Left ventricle myocardium inferior (tissue), 1 donor: Measurements from ENCODE around the gene TCF7L2. TPM values are rescaled to one million over a fixed set of nuclear protein-coding genes. Genes with fewer than 3 reads are reported as not detected.

Experiments
- DNase-seq: peaks from one replicate; pipeline ENCODE4 v3.0.0-alpha.2; 2020
- H3K27ac ChIP-seq: fragments of 200-600 bp; replicated peaks from 2 replicates; pipeline ENCODE4 v1.8.0; 2021
- H3K27me3 ChIP-seq: fragments of 200-600 bp; 2 replicates; pipeline ENCODE4 v1.8.0; 2021; ENCODE audit warnings: low read depth
- H3K36me3 ChIP-seq: fragments of 200-600 bp; 2 replicates; pipeline ENCODE4 v1.8.0; 2021
- H3K4me1 ChIP-seq: fragments of 200-600 bp; 2 replicates; pipeline ENCODE4 v1.8.0; 2021
- H3K4me3 ChIP-seq: fragments of 200-600 bp; 2 replicates; pipeline ENCODE4 v1.8.0; 2021; ENCODE audit warnings: mild to moderate bottlenecking, moderate library complexity
- H3K9me3 ChIP-seq: fragments of 200-600 bp; replicated peaks from 2 replicates; pipeline ENCODE4 v1.8.0; 2021
- CTCF ChIP-seq: fragments of 200-600 bp; IDR thresholded peaks from 2 replicates; pipeline ENCODE4 v1.8.0; 2021; ENCODE audit warnings: antibody characterized with exemption, mild to moderate bottlenecking, borderline replicate concordance
- intact Hi-C: fragments of 100-400 bp; cut with micrococcal nuclease; formaldehyde crosslinking; loops from one replicate; pipeline ENCODE4 v1.11.0; 2022
- total RNA-seq: library from RNA; stranded (reverse); fragmentation: NEBNext Ultra II Directional; extraction: Animal tissue kit (Norgen Biotek cat#: 25700); gene quantifications from one replicate; pipeline ENCODE4 v1.2.1, GENCODE V29; 2021
- donor health status: DM: no; HTN: yes; CAD: no; lungs with severe emphysema.

TCF7L2 gene
- total RNA-seq, 1 donor from 2014 or later: 8.9 TPM

- peak overlapping the region; percentile 70 for H3K27ac ChIP-seq
- no peaks in the 10 kb centered on the region for H3K9me3 ChIP-seq
- no peak overlapping the region for H3K4me3 ChIP-seq
- DNase-seq: no peak
- intact Hi-C loops: no loop called here
- peaks cover 8% of the 10 kb centered on the region for H3K4me1 ChIP-seq
- no peaks in the 10 kb centered on the region for H3K36me3 ChIP-seq
- TF ChIP-seq CTCF: no peak
- no peaks in the 10 kb centered on the region for H3K27me3 ChIP-seq
Measured at GRCh38 chr10:113178771-113179170, 228.7 kb downstream of the TCF7L2 start.

DNA sequence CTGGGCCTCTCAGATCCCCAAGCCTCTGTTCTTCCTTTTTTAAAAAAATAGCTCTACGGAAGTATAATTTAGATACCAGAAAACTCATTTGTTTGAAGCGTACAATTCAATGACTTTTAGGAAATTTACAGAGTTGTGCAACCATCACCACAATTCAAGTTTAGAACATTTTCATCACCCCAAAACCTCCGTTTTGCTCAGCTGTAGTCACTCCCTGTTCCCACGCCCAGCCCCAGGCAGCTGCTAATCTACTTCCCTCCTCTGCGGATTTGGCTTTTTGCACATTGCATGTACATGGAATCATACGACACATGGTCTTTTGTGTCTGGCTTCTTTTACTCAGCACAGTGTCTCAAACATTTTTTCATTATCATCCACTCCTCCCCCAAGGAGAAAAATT is 229.2 kb downstream of the TCF7L2 start:
- Histone ChIP-seq H3K27ac (peak overlapping the region; percentile 70), H3K36me3 (no peaks in the 10 kb centered on the region), H3K27me3 (no peaks in the 10 kb centered on the region), H3K4me3 (no peak overlapping the region), H3K9me3 (no peaks in the 10 kb centered on the region), H3K4me1 (peaks cover 8% of the 10 kb centered on the region)
- peak; percentile 78 for DNase-seq
- no peak for TF ChIP-seq CTCF
- intact Hi-C loops: no loop called here

- H3K27ac ChIP-seq: peak overlapping the region; percentile 30
- H3K4me1 ChIP-seq: peaks cover 8% of the 10 kb centered on the region
- H3K9me3 ChIP-seq: no peaks in the 10 kb centered on the region
- H3K4me3 ChIP-seq: no peak overlapping the region
- no peak for TF ChIP-seq CTCF
- no peak for DNase-seq
- no peaks in the 10 kb centered on the region for H3K27me3 ChIP-seq
- intact Hi-C loops: no loop called here
- no peaks in the 10 kb centered on the region for H3K36me3 ChIP-seq
Measured at GRCh38 chr10:113179966-113180365, 229.9 kb downstream of the TCF7L2 start.

DNA sequence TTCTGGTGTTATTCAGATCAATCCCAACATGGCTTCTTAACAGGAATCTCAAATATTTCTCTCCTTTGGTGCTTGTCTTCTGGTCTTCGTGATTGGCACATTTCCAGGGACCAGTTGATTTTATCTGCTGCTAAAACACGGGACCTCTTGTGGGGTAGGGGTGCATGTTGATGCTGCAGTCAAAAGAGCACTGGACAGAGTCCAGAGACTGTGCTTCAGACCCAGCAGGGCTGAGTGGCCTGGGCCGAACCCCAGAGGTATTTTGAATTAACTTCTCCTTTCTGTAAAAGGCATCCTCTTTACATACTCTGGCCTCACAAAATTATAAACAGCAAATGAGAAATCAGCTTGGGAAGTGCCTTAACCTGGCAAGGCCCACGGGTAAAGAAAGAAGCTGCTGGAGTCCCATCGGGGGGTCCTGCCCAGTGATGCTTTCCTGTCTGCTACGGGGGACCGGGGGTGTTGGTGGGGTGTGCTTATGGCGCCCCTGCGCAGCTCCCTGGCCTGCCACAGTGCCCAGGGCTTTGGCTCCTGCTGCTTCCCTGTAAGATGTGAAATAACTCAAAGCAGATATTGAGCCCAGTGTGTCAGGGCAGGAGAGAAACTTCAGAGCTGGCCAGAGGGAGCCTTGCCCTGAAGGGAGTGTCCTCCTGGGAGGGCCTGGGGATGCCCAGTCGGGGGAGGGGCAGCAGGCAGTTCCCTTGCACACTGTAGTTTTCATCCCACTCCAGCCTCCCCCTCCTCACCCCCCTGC is 230.5 kb downstream of the TCF7L2 start:
- Histone ChIP-seq H3K27ac (peak overlapping the region; percentile 27), H3K4me1 (peaks cover 8% of the 10 kb centered on the region), H3K36me3 (no peaks in the 10 kb centered on the region), H3K4me3 (no peak overlapping the region), H3K9me3 (no peaks in the 10 kb centered on the region), H3K27me3 (no peaks in the 10 kb centered on the region)
- no peak for TF ChIP-seq CTCF
- DNase-seq: no peak
- intact Hi-C loops: no loop called here

DNA sequence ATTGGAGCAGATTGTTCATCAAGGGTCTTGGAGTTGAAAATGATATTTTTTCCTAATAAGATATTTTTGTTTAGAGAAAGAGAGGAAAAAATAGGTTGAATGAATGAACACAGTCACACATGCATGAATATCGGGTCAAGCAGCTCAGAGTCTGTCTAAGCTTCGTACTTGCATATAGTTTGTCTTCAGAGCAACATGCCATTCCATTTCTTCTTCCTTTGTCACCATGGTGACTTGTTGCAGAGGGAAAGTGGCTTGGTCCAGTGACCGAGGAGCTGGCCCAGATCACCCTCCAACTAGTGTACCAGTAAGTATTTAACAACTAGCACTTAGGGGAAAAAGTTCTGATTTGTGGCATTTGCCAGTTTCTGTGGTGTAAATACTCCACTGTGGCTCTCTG is 232.1 kb downstream of the TCF7L2 start:
- H3K36me3 ChIP-seq: no peaks in the 10 kb centered on the region
- DNase-seq: no peak
- H3K4me1 ChIP-seq: peaks cover 9% of the 10 kb centered on the region
- H3K27ac ChIP-seq: no peak overlapping the region
- no peak overlapping the region for H3K4me3 ChIP-seq
- no peak for TF ChIP-seq CTCF
- intact Hi-C loops: no loop called here
- no peaks in the 10 kb centered on the region for H3K9me3 ChIP-seq
- H3K27me3 ChIP-seq: no peaks in the 10 kb centered on the region
